Adrenal gland (tissue), 5 donors: ENCODE measurements around the gene SCO2.

Experiments
- POLR2A ChIP-seq, 2 donors: fragments of 450-650 bp; IDR thresholded peaks; one replicate each; pipeline ENCODE4 v1.6.1; 2017; ENCODE audit warnings: antibody characterized with exemption in 2 of 2, mild to moderate bottlenecking in 2 of 2, moderate library complexity in 1 of 2
- TF ChIP-seq, protein P1 (sequence below), 6 experiments: fragments of 450-650 bp in 4 of 6; fragments of 200-600 bp in 2 of 6; sonication (generic) in 1 of 6; IDR thresholded peaks; 1 replicate in 5 of 6; 2 replicates in 1 of 6; pipeline versions ENCODE4 v1.5.1 to v1.8.0; 2016 to 2021; ENCODE audit warnings: antibody characterized with exemption in 6 of 6, mild to moderate bottlenecking in 2 of 6, moderate library complexity in 1 of 6
- donor health status: DM: no; HTN: no; CAD: no.

DNA sequence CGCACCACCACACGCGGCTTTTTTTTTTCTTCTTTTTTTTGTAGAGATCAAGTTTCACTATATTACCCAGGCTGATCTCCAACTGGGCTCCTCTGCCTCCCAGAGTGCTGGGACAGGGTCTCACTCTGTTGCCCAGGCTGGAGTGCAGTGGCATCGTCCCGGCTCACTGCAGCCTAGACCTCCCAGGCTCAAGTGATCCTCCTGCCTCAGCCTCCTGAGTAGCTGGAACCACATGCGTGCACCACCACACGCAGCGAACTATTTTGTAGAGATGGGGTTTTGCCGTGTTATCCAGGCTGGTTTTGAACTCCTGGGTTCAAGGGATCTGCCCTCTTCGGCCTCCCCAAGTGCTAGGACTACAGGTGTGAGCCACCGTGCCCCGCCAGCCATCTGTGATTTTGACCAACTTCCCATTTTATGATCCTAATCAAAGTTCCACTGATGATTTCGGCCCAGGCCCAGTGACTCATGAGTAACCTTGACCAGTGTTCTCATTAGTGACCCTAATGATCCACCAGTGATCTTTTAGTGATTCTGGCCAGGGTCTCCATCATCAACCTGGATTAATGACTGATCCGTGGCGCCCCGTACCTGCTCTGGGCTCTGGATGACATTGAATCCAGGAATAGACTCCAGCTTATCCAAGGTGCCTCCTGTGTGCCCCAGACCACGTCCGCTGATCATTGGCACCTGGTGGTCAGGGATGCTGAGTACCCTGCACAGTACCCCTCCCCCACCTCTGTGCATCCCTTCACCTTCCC lies 2.7 kb upstream of the SCO2 start:
- TF ChIP-seq, protein P1, sequence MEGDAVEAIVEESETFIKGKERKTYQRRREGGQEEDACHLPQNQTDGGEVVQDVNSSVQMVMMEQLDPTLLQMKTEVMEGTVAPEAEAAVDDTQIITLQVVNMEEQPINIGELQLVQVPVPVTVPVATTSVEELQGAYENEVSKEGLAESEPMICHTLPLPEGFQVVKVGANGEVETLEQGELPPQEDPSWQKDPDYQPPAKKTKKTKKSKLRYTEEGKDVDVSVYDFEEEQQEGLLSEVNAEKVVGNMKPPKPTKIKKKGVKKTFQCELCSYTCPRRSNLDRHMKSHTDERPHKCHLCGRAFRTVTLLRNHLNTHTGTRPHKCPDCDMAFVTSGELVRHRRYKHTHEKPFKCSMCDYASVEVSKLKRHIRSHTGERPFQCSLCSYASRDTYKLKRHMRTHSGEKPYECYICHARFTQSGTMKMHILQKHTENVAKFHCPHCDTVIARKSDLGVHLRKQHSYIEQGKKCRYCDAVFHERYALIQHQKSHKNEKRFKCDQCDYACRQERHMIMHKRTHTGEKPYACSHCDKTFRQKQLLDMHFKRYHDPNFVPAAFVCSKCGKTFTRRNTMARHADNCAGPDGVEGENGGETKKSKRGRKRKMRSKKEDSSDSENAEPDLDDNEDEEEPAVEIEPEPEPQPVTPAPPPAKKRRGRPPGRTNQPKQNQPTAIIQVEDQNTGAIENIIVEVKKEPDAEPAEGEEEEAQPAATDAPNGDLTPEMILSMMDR (IDR thresholded peaks at IDR 0.05): no peak
- TF ChIP-seq POLR2A (IDR thresholded peaks at IDR 0.05): no peak
